Renal cortical epithelial cell (primary cell): ENCODE data around the gene PROX1. TPM values are rescaled to one million over a fixed set of nuclear protein-coding genes. Genes with fewer than 3 reads are reported as not detected.

Experiments
- DNase-seq: peaks from one replicate; pipeline ENCODE4 v3.0.0-alpha.2; 2011; ENCODE audit warnings: low read depth
- total RNA-seq: library from RNA; depleted of rRNA; stranded (reverse); fragments of >200 nt; gene quantifications from 2 replicates; pipeline ENCODE4 v1.2.3, GENCODE V29; 2014

Gene PROX1
- total RNA-seq, 1 donor from 2014 or later = 0.80 TPM

DNA sequence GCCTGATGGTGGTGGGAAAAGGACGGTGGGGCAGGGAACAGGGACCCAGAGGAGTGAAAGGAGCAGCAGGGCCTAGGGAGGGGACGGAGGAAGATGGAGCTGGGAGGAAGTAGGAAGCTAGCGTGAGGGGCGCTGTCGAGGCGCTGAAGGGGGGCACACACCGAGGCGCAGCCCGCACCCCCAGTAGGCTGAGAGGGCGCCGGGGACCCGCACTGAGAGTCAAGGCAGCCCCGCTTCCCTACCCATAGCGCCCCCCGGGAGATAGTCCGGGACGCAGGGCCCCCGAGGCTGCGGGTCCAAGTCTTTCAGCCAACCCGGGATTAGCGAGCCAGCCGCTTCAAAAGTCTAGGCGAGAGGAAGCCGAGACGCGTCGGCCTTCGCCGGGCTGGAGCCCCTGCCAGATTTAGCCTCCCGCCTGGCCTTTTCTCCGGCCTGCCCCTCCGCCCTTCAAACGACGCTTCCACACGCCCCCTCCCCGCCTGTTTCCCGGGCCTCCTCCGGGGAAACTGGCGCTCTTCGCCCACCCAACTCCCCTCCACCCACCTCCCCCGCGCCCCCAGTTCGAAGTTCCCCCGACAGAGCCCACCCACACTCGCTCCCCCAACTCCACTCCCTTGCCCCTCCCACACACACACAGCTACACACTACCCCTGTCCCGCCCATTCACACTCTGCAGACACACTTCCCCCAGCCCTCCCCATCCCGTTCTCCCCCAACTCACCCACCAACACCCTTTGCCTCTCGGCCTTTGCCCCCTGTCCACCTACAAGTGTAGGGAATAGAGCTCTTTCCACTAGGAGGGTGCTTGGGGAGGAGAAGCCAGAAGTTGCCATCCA, 7.8 kb upstream of the PROX1 start:
- DNase-seq = no peak

DNA sequence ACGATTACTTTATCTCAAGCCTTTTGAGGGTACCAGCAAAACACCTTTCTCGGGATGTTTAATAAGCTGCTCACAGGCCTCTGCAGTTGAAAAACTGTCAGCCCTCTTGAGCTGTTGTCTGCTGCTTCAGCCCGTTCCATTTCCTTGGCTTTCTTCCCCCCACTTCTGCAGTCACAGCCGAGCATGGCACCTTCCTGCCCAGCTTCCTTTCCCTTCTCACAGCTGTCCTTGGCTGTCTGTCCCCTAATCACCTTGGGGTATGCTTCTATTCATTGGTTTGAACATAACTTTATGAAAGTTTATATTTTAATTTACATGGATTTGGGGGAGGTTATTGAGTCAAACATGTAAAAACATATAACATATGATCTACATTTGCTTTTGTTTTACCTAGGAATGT, 6.9 kb upstream of the PROX1 start:
- no peak for DNase-seq

DNA sequence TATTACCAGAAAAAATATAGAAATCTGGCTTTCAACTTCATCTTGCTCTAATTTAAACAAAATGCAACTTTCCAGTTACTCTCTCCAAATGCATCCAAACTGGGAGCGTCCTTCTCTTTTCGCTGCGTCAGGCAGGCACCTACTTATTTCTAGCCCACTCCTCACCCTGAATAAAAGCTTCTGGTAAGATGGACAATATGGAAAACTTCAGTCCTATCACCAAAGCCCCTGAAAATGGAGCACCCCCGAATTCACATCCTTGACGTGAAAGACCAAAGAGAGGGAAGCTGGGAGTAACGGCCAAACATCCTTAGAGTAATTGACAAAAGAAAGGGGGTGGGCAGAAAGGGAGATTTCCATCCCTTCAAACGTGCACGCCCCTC, 5.5 kb upstream of the PROX1 start:
- no peak for DNase-seq

DNA sequence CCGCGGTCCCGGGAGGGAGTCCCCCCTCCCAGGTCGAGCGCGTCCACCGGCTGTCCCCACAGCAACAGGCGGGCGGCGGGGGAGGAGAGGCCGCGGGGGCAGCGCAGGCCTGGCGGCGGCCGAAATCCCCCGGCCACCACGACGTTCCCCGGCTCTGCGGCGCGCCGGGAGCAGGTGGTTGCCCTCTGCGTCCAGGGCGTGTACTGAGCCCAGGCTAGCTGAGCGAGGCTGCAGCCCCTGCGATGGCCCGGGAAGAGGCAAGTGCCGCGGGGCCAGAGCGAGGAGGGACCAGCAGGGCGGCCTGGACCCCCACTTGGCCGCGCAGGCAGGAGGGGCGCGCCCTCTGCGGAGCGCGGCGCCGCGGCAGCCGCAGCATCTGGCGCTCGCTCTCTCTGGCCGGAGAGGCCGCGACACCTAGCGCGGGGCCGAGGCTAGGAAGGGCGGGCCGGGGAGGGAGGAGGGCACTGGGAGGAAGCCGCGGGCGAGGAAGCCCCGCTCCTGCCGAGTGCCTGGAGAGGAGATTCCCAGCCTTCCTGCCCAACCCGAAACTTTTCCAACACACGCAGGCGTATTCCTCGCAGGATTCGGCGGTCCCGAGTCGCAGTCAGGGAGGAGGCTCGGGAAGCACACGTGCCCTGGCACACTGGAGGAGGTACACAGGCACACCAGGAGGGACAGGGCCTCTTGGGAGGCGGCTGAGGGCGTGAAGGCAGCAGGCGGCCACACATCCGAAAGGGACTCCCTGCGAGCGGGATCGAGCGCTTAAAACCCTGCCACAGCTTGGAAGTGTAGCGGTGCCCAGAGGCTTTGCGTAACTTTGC, 4.9 kb upstream of the PROX1 start:
- no peak for DNase-seq

DNA sequence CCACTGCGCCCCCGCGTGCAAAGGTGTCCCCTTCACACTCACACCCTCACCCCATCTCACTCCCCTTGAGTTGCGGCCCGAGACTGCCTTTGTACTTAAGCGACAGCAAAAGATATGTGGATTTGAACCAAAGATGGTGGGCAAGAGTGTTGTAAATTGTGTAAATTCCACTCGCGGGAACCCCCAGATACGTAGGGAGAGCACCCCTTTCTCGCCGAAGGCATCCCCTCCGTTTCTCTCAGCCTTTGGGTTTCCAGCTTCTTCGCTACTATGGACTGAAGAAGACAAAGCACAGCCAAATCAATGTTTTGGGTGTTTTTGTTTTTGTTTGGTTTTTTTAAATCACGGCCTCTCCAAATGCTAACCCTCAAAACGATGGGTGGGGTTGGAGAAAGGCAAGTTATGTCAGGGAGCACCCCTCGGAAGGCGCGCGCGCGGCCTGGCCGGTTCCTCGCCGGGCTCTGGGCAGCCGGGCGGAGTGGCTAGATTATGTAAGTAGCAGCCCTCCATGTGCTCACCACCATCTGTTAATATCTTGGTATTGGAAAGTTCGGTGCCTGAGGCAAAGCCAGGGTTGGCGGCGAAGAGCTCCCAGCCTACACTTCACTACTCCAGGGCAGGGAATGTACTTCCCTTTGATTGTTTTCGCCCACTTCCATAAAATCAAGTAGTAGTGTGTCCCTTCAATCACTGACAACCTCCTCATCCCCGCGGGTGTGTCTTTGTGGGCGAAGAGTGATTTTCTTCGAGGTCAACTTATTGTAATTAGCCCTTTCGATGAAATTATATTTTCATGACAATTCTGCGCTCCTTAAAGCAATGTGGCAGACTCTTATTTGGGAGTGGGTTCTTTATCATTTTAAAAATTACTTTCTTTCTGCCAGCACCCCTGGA, 4.0 kb upstream of the PROX1 start:
- DNase-seq = no peak

DNA sequence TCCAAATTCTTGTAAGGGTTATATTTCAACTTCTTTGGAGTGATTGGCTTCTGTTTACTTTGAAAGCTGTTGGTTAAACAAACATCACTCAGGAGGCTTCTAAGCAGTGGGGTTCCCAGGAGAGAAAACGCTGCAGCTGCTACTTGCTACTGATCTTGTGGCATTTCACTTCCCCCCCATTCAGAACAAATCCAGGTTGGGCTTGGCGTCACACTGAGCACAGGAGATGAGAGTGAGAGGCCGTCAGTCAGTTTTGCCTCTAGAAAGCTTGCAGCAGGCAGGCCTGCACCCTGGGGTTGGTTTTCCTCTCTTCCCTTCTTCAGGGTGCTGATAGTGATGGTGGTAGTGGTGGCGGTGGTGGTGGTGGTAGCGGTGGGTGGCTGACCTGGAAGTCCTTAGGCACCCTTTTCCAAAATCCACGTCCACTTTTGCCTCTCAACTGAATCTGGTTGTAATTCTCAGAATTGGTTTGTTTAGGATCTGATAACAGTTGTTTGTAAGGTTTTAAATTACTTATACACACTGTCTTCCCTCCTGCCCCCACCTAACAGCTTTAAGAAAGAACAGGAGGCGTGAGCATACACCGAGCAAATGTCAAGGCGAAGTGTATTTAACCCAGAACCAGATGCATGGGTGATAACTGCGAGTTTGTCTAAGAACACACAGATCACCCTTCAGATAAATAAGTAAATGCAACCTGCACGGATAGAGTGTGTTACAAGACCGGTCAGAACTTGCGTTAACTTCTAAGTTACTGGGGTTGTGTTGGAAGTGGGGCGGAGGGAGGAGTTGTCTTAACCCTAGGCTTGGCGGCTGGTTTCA, 3.2 kb upstream of the PROX1 start:
- DNase-seq = no peak

DNA sequence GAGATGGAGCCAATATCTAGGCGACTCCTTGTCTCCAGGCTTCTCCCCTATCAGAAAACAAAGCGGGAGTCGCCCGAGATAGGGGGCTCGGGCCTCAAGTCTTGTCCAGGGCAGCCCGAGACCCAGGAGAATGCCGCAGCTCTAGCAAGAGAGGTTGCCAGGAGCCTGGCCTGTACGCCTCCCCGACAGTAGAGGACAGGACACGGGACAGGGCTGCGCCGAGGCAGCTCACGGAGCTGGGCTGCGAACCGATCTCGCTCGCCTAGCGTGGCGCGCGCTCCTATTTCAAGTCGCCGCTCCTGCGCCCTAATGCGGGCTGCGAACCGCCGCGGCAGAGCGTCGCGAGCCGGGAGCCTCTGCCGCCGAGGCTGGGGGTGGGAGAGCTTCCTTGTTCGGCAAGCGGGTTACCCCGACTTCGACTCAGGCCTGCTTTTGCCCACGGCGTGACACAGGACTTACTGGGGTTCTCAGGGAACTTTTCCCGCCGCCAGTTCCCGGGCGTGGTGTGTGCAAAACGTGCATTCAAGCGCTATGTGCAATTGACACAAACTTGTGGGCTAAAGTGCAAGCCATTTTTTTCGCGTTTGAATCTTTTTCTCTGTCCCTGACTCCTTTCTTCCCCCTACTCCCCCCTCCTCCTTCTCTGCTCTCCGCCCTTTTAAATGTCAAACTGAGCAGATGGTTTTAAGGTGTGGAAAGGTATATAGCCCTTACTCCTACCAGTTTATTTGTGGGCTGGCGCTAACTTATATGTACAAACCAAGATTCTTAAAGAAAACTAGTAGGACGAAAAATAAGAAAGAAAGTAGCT, 2.4 kb upstream of the PROX1 start:
- DNase-seq = no peak

DNA sequence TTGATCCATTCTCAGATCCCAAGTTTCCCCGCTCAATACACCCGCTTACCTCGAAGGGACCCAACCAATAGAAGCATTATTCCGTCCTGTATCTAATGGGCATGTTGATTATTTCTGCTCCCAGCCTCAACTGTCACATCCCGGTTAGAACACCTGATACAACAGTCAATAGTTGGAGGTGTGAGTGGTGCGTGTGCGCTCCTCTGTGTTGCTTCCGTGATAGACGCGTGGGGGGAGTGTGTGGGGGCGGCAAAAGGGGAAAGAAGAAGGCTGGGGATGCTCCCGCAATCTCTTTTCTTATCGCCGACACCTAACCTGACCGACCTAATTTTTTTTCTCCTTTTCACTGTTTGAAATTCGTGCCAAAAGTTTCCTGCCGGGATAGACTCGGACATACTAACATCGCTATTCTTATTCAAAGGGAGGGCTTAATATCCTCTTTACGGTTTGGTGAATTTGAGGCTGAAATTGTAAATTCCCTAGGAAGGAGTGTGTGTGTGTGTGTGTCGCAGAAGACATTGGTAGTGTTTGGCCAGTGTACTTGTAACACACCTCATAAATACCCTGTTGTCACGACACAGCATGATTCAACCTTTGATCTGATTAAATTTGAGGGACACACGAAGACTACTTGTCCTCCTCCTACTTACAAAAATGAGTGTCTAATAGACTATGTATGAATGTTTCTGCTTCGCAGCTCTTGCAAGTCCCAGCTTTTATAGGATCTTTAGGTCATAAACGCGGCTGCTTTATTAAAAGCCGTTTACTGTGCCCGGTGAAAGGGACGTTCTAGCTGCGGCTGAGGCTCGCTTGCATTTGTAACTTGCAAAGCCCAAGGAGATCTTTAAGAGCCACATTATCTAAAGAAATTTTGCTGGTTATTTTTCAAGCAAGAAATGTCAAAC, 1.5 kb upstream of the PROX1 start:
- no peak for DNase-seq

DNA sequence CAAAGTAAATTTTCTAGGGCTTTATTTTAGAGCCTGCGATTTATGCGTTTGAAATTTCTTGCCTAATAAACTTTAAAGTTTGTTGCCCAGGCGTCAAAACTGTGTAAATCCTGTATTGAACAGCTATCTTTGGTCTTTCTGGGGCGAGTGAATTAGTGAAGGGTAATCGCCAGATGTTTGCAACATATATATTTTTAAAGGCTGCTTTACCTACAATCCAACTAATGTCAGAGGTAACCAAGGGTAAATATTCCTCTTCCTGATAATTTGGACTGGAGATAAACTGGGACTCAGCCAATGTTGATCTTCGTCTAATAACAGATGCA, 885 bp upstream of the PROX1 start:
- DNase-seq = no peak

DNA sequence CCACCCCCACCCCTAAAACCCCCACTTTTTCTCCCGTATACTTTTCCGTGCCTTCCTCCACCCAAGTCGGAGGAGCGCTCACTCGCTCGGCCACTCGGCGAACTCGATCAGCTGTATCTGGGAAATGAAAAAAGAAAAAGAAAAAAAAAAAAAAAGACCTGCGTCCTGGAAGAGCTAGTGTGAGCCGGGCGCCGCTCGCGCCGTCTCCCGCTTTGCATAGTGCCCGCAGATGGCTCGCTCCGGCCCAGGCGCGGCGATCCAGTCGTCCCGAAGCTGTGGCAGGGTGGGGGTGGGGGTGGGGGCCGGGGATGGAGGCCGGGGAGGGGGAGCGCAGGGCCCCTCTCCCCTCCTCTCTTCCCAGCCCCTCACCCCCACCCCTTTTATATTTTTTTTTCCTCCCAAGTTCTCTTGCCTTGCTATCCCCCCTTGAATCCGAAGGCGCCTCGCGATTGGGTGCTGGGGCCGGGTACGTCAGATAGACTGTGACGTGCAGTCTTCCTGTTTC, 299 bp upstream of the PROX1 start:
- DNase-seq = peak; percentile 14

DNA sequence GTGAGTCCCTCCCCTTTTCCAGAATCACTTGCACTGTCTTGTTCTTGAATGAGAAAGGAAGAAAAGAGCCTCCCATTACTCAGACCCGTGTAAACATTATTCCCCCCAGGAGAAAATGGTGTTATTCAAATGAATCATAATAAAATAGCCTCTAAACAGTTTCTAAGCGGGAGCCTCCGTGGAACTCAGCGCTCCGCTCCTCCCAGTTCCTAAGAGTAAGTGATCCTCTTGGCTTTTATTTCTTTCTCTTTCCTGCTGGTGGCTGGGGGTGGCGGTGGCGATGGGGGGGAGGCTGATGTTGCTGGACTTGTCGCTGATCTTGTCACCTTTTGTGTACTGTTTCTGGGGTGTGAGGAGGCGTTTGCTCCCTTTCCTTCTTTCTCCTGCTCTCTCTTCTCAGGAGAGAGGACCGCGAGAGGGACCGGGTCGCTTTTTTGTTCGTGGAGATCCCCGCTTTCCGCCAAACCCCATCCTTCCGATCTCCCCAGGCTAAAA, 781 bp downstream of the PROX1 start:
- peak; percentile 16 for DNase-seq

DNA sequence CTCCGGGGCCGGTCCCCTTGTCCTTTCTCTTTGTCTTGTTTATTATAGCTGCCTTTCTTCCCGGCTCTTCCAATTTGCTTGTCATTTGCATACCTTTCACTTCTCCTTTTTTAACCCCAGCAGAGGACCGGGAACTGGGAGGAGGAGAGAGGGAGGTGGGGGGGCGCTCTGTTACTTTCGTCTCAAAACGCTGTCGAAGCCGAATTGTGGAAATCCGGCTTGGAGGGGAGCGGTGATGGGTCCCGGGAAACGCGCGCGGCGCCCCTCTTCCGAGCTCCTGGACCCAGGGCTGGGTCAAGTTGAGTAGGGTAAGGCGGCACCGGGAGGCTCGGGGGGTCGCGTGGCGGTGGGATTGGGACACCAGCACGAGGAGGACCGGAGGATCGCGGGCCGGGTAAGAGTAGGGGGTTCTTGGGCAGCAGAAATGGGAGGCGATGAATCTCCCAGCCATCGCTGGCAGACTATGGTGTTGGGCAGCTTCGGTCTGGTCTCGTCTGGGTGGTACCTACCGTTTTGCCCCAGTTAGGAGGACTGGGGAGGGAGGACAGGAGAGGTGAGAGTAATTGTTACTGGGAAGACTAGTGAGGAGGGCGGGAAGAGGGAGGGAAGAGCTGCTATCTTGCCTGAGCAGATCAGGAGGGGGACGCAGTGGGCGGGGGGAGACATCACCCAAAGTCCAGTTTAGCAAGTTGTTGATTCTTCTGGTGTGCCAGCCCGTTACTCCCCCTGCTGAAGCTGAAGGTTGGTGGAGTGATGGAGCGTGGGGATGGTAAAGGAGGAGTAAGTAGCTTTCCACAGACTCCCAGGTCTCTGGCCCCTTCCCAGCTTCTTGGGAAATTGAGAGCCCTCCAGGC, 1.5 kb downstream of the PROX1 start:
- no peak for DNase-seq

DNA sequence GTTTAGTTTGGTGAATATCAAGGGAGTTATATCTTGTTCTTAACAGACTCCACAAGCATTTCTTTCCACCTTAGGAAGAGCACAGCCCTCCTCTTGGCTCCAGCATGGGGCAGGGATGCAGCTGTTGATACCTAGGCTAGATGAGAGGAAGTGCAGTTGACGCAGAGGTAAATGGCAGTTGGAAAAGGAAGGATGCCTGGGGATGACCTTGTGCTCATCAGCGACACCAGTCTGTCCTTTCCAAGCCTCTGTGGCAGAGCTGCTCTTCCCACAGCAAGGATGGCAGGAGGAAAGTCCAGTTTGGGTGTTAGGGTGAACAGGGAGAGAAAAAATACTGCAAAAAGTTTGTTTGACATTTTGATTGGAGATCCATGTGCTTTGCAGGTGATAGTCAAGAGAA, 6.2 kb downstream of the PROX1 start:
- DNase-seq = no peak

DNA sequence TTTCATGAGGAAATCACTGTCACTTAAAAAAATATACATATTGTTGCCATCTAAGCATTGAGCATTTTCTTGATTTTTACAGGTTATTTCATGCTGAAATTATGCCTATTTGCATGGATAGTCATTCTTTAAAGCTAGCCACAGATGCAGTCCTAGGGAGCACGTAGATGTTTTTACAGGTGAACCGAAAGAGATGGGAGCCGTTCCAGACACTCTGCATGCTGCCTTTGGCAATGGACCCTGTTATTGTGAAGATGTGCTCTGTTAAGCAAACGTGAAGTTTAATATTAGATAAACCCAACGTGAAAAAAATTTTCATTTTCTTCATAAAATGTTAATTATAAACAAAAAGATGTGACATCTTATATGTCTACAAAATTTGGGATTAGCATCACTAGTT, 7.1 kb downstream of the PROX1 start:
- DNase-seq = no peak

DNA sequence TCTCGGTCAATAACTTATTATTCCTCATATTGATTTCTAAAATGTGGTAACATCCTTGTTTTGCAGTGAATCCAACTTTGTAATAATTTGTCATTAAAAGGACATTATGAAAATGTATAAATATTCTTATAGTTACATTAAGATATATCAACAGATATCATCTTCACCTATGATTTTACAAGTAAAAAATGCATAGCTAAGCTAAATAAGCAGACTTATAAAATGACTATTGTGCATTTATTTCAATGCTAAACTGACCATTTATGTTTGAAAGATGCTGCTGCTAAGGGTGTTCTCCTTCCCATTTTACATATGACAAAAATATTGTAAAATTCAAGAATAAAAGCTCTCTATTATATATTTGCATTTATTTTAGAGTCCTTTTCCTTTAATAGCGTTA, 7.8 kb downstream of the PROX1 start:
- no peak for DNase-seq

DNA sequence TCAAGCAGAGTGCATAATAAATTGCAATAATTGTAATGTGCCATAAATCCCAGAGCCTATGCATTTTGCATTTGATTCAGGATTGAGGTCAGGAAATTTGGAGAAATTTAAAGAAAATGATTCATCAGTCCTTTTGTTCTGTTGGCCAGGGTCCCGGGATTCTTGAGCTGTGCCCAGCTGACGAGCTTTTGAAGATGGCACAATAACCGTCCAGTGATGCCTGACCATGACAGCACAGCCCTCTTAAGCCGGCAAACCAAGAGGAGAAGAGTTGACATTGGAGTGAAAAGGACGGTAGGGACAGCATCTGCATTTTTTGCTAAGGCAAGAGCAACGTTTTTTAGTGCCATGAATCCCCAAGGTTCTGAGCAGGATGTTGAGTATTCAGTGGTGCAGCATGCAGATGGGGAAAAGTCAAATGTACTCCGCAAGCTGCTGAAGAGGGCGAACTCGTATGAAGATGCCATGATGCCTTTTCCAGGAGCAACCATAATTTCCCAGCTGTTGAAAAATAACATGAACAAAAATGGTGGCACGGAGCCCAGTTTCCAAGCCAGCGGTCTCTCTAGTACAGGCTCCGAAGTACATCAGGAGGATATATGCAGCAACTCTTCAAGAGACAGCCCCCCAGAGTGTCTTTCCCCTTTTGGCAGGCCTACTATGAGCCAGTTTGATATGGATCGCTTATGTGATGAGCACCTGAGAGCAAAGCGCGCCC, 8.7 kb downstream of the PROX1 start:
- DNase-seq = no peak

DNA sequence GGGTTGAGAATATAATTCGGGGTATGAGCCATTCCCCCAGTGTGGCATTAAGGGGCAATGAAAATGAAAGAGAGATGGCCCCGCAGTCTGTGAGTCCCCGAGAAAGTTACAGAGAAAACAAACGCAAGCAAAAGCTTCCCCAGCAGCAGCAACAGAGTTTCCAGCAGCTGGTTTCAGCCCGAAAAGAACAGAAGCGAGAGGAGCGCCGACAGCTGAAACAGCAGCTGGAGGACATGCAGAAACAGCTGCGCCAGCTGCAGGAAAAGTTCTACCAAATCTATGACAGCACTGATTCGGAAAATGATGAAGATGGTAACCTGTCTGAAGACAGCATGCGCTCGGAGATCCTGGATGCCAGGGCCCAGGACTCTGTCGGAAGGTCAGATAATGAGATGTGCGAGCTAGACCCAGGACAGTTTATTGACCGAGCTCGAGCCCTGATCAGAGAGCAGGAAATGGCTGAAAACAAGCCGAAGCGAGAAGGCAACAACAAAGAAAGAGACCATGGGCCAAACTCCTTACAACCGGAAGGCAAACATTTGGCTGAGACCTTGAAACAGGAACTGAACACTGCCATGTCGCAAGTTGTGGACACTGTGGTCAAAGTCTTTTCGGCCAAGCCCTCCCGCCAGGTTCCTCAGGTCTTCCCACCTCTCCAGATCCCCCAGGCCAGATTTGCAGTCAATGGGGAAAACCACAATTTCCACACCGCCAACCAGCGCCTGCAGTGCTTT, 9.4 kb downstream of the PROX1 start:
- DNase-seq = no peak
